SU-DHL-6 (cell line): ENCODE data around the gene SERPINI1.

ENCODE experiments used
- H2AFZ ChIP-seq: fragments of 200-600 bp; sonication (generic); 2 replicates; pipeline ENCODE4 v1.6.1; 2014; ENCODE audit warnings: low read depth, mild to moderate bottlenecking, moderate library complexity, mixed read lengths, antibody characterized with exemption, low read length; ENCODE audit not compliant: severe bottlenecking
- H3F3A ChIP-seq: fragments of 200-600 bp; shearing (Covaris generic); 2 replicates; pipeline ENCODE4 v1.6.0; 2016; ENCODE audit warnings: antibody characterized with exemption, mild to moderate bottlenecking; ENCODE audit not compliant: insufficient read depth
- H3K27ac ChIP-seq: fragments of 200-600 bp; sonication (generic); 2 replicates; pipeline ENCODE4 v1.5.1; 2016; ENCODE audit warnings: low read depth, mild to moderate bottlenecking, low read length, moderate library complexity, mixed read lengths
- H3K27me3 ChIP-seq: fragments of 200-600 bp; sonication (generic), shearing (Covaris generic); 2 replicates; pipeline ENCODE4 v1.6.0; 2014; ENCODE audit warnings: mild to moderate bottlenecking, low read length
- H3K36me3 ChIP-seq: fragments of 200-600 bp; sonication (generic); 2 replicates; pipeline ENCODE4 v1.6.1; 2014; ENCODE audit warnings: mild to moderate bottlenecking, low read length, mixed read lengths
- H3K4me2 ChIP-seq: fragments of 300-600, 200-600 bp; shearing (Covaris generic), sonication (generic); 2 replicates; pipeline ENCODE4 v1.6.0; 2014; ENCODE audit warnings: low read length, low read depth, mild to moderate bottlenecking; ENCODE audit not compliant: poor library complexity, severe bottlenecking
- H3K4me3 ChIP-seq: fragments of 200-600 bp; sonication (generic); 2 replicates; pipeline ENCODE4 v1.5.1; 2014; ENCODE audit warnings: antibody characterized with exemption, low read length, mild to moderate bottlenecking, mixed read lengths; ENCODE audit not compliant: insufficient read depth, poor library complexity, severe bottlenecking
- H3K79me2 ChIP-seq: fragments of 200-600 bp; sonication (generic); 2 replicates; pipeline ENCODE4 v1.6.1; 2014; ENCODE audit warnings: mild to moderate bottlenecking, low read length, moderate library complexity; ENCODE audit not compliant: insufficient read depth
- H3K9ac ChIP-seq: fragments of 200-600 bp; sonication (generic); 2 replicates; pipeline ENCODE4 v1.7.0; 2014; ENCODE audit warnings: mild to moderate bottlenecking, low read length
- H3K9me2 ChIP-seq: fragments of 200-600 bp; sonication (generic); replicated peaks from 2 replicates; pipeline ENCODE4 v1.6.1; 2014; ENCODE audit warnings: low read length; ENCODE audit not compliant: insufficient read depth
- H3K9me3 ChIP-seq: fragments of 200-600 bp; sonication (generic); 2 replicates; pipeline ENCODE4 v1.6.1; 2014; ENCODE audit warnings: low read length, mixed read lengths; ENCODE audit not compliant: insufficient read depth
- H4K20me1 ChIP-seq: fragments of 200-600 bp; sonication (generic); 2 replicates; pipeline ENCODE4 v1.6.1; 2014; ENCODE audit warnings: low read depth, mild to moderate bottlenecking, antibody characterized with exemption, low read length, moderate library complexity, mixed read lengths
- CTCF ChIP-seq: fragments of 200-600 bp; sonication (generic); IDR thresholded peaks from one replicate; pipeline ENCODE4 v1.5.1; 2017; ENCODE audit warnings: antibody characterized with exemption, mild to moderate bottlenecking, low read length, moderate library complexity; ENCODE audit not compliant: insufficient read depth, poor library complexity, severe bottlenecking
- EZH2phosphoT487 ChIP-seq: fragments of 200-600 bp; sonication (generic), shearing (Covaris generic); conservative IDR thresholded peaks from 2 replicates; pipeline ENCODE4 v1.6.1; 2018; ENCODE audit warnings: mild to moderate bottlenecking, antibody characterized with exemption, low read length, moderate library complexity, mixed read lengths

SERPINI1 gene

GRCh38 chr3:167740961-167741587 is 5.6 kb downstream of the SERPINI1 start:
- H3F3A ChIP-seq, result peaks cover 28% of the 10 kb centered on the region
- TF ChIP-seq EZH2phosphoT487 (no peak), CTCF (peak; percentile 68)
- no peaks in the 10 kb centered on the region for H3K9me2 ChIP-seq
- H3K4me3 ChIP-seq, result no peak overlapping the region
- H3K79me2 ChIP-seq, result peaks cover 61% of the 10 kb centered on the region
- H4K20me1 ChIP-seq, result no peaks in the 10 kb centered on the region
- peak overlapping the region; percentile 16 for H3K4me2 ChIP-seq
- H3K36me3 ChIP-seq, result peaks cover 30% of the 10 kb centered on the region
- no peak overlapping the region for H3K9ac ChIP-seq
- H2AFZ ChIP-seq, result no peak overlapping the region
- H3K27me3 ChIP-seq, result no peaks in the 10 kb centered on the region
- peak overlapping the region; percentile 14; the same call in 1 of the 2 replicates for H3K27ac ChIP-seq
- H3K9me3 ChIP-seq, result peaks cover 5% of the 10 kb centered on the region; the same call in 1 of the 2 replicates

DNA sequence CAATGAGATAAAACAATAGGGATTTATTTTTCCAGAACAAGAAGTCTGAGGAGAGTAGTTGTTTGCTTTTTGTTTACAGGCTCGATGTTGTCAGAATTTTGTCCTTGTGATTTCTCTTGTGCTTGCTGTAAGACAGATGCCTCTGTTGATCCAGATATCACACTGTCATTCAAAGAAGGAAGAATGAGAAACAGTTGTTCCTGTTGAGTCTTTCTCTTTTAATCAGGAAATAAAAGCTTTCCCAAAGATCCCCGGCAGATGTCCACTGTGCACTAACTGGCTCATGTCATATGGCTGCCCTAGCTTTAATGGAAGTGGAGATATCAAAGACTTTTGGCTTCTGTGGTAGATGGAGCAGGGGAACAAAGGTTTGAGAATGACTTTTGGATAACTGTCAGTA is 6.8 kb downstream of the SERPINI1 start:
- Histone ChIP-seq H2AFZ (no peak overlapping the region), H3F3A (peaks cover 30% of the 10 kb centered on the region), H3K9me2 (no peaks in the 10 kb centered on the region), H3K27ac (no peak overlapping the region), H3K4me3 (no peak overlapping the region), H3K9me3 (peaks cover 5% of the 10 kb centered on the region; the same call in 1 of the 2 replicates), H3K36me3 (peaks cover 30% of the 10 kb centered on the region), H3K79me2 (peaks cover 48% of the 10 kb centered on the region), H3K27me3 (no peaks in the 10 kb centered on the region), H4K20me1 (no peaks in the 10 kb centered on the region), H3K9ac (no peak overlapping the region), H3K4me2 (no peak overlapping the region)
- TF ChIP-seq CTCF, result no peak
- no peak for TF ChIP-seq EZH2phosphoT487

- Histone ChIP-seq H3K27ac (no peak overlapping the region), H3K9me3 (peaks cover 5% of the 10 kb centered on the region; the same call in 1 of the 2 replicates), H3K4me3 (no peak overlapping the region), H3K9me2 (no peaks in the 10 kb centered on the region), H4K20me1 (no peaks in the 10 kb centered on the region), H3K9ac (no peak overlapping the region), H3K79me2 (peaks cover 34% of the 10 kb centered on the region; the same call in 1 of the 2 replicates), H3K4me2 (no peak overlapping the region), H3F3A (peaks cover 36% of the 10 kb centered on the region), H3K36me3 (peaks cover 25% of the 10 kb centered on the region), H2AFZ (no peak overlapping the region), H3K27me3 (no peaks in the 10 kb centered on the region)
- TF ChIP-seq CTCF (no peak), EZH2phosphoT487 (no peak)
Measured at GRCh38 chr3:167743799-167744198, 8.3 kb downstream of the SERPINI1 start.
